Esophagus squamous epithelium (tissue), 4 donors: ENCODE measurements around the gene PYGM.

Source experiments
- CTCF ChIP-seq, 6 experiments: fragments of 450-650 bp in 4 of 6; fragments of 200-600 bp in 2 of 6; sonication (generic) in 2 of 6; IDR thresholded peaks; one replicate each; pipeline ENCODE4 v1.5.1; 2016 to 2019; ENCODE audit warnings: antibody characterized with exemption in 6 of 6, mild to moderate bottlenecking in 4 of 6, moderate library complexity in 4 of 6
- POLR2A ChIP-seq, 4 donors: fragments of 450-650 bp; IDR thresholded peaks; one replicate each; pipeline ENCODE4 v1.6.1; 2017; ENCODE audit warnings: antibody characterized with exemption in 4 of 4, mild to moderate bottlenecking in 4 of 4, moderate library complexity in 3 of 4

- TF ChIP-seq CTCF (IDR thresholded peaks at IDR 0.05) (no peak), POLR2A (IDR thresholded peaks at IDR 0.05) (no peak)
These were observed 30.7 kb upstream of the PYGM start for GRCh38 chr11:64790205-64791095.
